ENCODE results near the gene C1orf53. TPM values are rescaled to one million over a fixed set of nuclear protein-coding genes. Genes with fewer than 3 reads are reported as not detected.
"Not testable (repeated sequence)": the region's sequence is repeated elsewhere in the genome, so short reads cannot be mapped to it uniquely, and the experiment has no call there.

C1orf53 gene
- total RNA-seq, 1 donor from 2014 or later: 1.3 TPM

GRCh38 chr1:197948926-197949899 lies 46.8 kb downstream of the C1orf53 start:
- DNase-seq (ENCODE audit: low spot score) (no peak), ATAC-seq (no peak)
- intact Hi-C loops (cut with DNase I): no loop called here

GRCh38 chr1:197951089-197951488 lies 48.7 kb downstream of the C1orf53 start:
- no peak for DNase-seq (ENCODE audit: low spot score)
- intact Hi-C loops (cut with DNase I): no loop called here
- ATAC-seq: no peak

GRCh38 chr1:197951617-197952175 lies 49.3 kb downstream of the C1orf53 start:
- intact Hi-C loops (cut with DNase I): no loop called here
- DNase-seq (ENCODE audit: low spot score) (no peak), ATAC-seq (no peak)

DNA sequence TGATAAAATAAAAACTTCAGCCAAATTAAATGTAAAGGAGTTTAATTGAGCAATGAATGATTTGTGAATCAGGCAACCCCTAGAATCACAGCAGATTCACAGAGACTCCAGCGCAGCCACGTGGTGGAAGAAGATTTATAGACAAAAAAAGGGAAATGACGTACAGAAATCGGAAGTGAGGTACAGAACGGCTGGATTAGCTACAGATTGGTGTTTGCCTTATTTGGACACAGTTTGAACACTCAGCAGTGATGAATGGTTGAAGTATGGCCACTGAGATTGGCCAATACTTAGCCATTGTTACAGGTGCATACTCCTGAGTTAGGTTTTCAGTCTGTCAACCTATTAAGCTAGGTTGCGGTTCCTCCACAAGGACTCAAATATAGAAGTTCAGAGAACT lies 51.0 kb downstream of the C1orf53 start:
- DNase-seq (ENCODE audit: low spot score); intact Hi-C loops (cut with DNase I); ATAC-seq: not testable (repeated sequence)

DNA sequence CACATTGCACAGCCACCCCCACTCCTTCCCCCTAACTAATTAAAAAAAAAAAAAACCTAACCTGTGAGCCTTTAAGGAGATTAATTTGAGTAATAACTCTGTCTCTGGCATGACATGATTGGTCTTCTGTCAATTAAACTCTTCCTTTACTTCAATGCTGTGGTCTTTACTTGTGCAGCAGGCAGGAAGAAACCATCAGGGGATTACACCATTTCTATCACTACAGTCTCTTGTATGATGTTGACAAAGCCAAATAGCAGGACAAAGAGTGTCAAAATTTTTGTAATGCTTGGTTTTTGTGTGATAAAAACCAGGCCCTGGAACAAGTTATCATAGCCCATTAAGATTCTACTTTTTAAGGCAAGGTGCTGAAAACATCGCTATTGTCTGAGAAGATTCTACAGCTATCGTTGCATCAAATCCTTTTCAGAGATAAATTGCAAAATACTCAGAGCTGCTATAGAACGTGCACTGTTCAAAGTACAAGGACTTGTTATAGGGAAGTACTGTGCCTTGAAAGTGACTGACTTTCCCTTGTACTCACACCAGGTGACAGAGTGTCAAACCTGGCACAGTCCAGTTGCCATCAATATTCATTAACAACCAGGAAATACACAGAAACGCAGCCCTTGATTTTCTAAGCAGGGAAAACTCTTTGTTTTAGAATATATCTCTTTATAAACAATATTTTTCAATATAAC lies 52.4 kb downstream of the C1orf53 start:
- no peak for DNase-seq (ENCODE audit: low spot score)
- ATAC-seq: no peak
- intact Hi-C loops (cut with DNase I): no loop called here

- intact Hi-C loops (cut with DNase I): no loop called here
- no peak for ATAC-seq
- DNase-seq (ENCODE audit: low spot score): no peak
Observed at GRCh38 chr1:197955486-197956394, 53.3 kb downstream of the C1orf53 start.

Other genes starting within 250 kb of the C1orf53 start
- 16.6 TPM for gene DENND1B, start 127.2 kb upstream of the C1orf53 start, total RNA-seq
- gene LHX9, start 14.7 kb downstream of the C1orf53 start, total RNA-seq: 0.45 TPM